ENCODE measurements around the gene ALOX15B.
A peak's percentile ranks its signal among the peaks of the same experiment; 100 is the strongest.

The ALOX15B gene, protein sequence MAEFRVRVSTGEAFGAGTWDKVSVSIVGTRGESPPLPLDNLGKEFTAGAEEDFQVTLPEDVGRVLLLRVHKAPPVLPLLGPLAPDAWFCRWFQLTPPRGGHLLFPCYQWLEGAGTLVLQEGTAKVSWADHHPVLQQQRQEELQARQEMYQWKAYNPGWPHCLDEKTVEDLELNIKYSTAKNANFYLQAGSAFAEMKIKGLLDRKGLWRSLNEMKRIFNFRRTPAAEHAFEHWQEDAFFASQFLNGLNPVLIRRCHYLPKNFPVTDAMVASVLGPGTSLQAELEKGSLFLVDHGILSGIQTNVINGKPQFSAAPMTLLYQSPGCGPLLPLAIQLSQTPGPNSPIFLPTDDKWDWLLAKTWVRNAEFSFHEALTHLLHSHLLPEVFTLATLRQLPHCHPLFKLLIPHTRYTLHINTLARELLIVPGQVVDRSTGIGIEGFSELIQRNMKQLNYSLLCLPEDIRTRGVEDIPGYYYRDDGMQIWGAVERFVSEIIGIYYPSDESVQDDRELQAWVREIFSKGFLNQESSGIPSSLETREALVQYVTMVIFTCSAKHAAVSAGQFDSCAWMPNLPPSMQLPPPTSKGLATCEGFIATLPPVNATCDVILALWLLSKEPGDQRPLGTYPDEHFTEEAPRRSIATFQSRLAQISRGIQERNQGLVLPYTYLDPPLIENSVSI

DNA sequence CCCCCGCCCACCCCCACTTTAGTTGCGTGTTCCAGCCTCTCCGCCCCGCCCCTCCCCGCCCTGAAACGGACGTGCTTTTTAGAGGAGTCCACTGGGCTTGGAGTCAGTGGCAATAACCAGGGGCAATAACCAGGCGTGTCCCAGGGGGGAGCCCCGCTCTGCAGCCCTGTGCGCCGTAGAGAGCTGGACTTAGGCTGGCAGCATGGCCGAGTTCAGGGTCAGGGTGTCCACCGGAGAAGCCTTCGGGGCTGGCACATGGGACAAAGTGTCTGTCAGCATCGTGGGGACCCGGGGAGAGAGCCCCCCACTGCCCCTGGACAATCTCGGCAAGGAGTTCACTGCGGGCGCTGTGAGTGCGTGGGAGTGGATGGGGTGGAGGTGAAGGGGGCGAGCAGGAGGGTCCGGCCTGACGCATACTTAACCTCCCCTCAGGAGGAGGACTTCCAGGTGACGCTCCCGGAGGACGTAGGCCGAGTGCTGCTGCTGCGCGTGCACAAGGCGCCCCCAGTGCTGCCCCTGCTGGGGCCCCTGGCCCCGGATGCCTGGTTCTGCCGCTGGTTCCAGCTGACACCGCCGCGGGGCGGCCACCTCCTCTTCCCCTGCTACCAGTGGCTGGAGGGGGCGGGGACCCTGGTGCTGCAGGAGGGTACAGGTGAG is at the start of gene ALOX15B:
ALOX15B (plus strand) TSS at position 106 of the 657 bp plus-strand sequence; CDS start at position 203, 97 bp downstream.
- DNase-seq: no peak

GRCh38 chr17:7989781-7990655 is 48.8 kb upstream of the ALOX15B start:
- DNase-seq: peak in 55 of 58 donors; percentile 21 to 90 (median 61)

GRCh38 chr17:7992516-7992915 is 46.3 kb upstream of the ALOX15B start:
- no peak for DNase-seq

- no peak for DNase-seq
Observed at GRCh38 chr17:7992924-7993323, 45.9 kb upstream of the ALOX15B start.

DNA sequence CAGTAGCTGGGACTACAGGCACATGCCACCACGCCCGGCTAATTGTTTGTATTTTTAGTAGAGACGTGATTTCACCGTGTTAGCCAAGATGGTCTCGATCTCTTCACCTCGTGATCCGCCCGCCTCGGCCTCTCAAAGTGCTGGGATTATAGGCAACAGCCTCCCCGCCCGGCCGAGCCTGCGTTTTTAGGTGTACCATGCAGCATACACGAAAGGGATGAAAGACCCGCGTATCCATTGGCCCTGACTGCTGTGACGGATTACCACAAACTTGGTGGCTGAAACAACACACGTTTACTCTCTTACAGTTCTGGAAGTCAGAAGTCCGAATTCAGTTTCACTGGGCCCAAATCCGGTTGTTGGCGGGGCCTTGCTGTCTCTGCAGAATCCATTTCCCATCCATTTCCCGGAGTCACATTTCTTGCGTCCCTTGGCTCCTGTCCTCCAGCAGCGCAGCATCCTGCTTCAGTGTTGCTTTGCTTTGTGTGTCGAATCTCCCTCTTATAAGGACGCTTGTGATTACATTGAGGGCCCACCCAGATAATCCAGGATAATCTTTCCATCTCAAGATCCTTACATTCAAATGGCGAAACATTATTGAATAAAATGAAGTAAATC is 44.8 kb upstream of the ALOX15B start:
- no peak for DNase-seq

DNA sequence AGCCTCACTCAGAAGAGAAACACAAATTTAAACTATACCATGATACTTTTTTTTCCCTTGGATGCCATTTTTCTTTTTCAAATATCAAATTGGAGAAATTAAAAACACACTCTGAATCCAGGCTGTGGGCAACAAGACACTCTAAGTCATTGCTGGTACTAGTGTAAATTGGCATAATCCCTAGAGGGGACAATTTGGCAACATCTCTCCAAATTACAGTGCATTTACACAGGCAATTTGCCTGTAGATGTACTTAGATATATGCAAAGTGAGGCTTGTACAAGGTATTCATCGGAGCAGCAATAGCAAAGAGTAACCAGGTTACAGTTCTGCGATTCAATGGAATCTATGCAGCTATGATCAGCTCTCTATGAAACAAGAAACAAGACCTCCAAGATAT is 43.1 kb upstream of the ALOX15B start:
- no peak for DNase-seq

GRCh38 chr17:7997186-7997585 is 41.7 kb upstream of the ALOX15B start:
- peak in 1 of 58 donors; percentile 6 for DNase-seq

DNA sequence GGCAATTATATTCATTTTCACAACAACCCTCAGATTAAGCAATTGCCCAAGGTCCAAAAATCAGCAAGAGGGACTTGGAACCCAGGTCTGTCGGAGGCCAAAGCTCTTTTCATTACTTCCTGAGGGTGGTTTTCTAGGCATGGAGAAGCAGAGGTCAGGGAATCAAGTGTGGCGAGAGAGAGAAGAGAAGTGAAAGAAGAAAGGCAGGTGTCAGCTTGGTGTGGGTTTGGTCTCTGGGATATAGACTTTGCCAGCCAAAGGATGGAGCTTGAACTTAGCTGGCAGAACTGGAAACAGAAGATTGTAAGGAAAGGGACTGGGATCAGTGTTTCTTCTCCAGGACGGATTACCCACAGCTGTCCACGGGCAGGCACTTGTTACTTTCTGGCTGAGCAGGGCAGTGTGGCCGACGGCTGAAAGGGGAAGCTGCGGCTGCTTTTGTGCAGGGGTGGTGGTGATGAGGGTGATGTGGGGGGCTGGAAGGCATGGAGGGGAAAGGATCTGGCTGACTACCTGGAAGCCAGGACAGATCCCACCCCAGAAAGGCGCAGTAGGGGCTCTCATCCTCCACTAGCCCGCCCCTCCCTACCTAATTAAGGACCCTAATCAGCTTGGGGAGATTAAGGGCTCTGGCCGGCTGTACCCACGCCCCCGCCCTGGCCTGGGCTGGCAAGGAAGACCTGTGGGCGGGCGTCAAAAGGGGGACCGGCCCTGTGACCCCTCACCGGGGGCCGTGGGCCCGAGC is 36.7 kb upstream of the ALOX15B start, which contains the start of gene GUCY2D:
GUCY2D (plus strand) TSS at position 640 of the 745 bp plus-strand sequence. CDS start 433 bp downstream, outside the sequence.
- peak in 1 of 58 donors; percentile 18 for DNase-seq

DNA sequence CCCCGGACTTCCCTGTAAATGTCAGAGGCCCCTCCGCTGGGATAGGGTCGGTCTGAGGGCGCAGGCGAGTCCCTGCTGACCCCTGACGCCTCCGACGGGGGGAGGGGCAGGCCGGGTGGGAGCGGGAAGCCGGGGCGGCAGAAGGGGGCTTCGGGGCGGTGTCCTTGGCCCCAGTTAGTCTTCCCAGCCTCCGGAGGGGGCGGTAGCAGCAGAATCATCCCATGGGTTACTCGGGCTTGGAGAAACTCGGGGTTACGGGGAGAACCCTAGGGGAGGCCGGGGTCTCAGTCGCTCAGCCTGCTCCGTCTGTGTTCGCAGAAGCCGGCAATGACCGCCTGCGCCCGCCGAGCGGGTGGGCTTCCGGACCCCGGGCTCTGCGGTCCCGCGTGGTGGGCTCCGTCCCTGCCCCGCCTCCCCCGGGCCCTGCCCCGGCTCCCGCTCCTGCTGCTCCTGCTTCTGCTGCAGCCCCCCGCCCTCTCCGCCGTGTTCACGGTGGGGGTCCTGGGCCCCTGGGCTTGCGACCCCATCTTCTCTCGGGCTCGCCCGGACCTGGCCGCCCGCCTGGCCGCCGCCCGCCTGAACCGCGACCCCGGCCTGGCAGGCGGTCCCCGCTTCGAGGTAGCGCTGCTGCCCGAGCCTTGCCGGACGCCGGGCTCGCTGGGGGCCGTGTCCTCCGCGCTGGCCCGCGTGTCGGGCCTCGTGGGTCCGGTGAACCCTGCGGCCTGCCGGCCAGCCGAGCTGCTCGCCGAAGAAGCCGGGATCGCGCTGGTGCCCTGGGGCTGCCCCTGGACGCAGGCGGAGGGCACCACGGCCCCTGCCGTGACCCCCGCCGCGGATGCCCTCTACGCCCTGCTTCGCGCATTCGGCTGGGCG is 35.9 kb upstream of the ALOX15B start:
- no peak for DNase-seq

GRCh38 chr17:8003594-8004181 is 35.2 kb upstream of the ALOX15B start:
- DNase-seq: no peak

DNA sequence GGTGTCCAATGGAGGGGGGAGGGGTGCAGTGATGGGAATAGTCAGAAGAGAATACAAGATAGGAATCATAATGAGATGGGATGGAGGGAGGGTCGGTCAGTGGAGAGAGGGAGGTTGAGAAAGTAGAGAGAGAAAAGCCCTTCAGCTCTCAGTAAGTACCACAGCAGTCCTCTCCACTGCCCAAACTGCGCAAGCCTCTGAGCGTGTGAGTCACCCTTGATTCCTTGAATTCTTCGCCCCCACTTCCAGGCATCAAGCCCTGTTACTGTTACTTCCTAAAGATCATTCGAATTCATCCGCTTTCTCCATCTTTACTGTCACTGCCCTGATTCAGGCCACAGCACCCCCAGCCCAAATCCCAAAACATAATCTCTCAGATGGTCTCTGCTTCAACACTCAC is 34.0 kb upstream of the ALOX15B start:
- no peak for DNase-seq

DNA sequence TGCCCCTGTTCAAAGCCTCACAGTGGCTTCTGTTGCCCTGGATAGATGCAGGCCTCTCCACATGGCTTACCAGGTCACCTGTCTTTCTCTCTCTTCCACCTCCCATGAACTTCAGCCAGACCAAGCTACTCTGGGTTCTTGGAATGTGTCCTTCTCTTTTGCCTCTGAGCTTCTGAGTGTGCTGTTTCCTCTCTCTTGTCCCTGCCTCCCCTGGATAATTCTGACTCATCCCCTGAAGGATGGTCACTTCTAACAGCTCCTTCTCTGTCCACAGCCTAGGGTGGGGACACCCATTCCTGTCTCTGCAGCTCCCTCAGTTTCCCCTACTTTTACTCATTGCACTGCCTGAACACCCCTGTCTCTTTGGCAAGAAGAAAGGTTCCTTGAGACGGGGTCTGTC is 33.5 kb upstream of the ALOX15B start:
- DNase-seq: no peak

GRCh38 chr17:8005967-8006730 is 32.7 kb upstream of the ALOX15B start:
- DNase-seq: no peak

- no peak for DNase-seq
Observed at GRCh38 chr17:8006836-8007680, 31.8 kb upstream of the ALOX15B start.

DNA sequence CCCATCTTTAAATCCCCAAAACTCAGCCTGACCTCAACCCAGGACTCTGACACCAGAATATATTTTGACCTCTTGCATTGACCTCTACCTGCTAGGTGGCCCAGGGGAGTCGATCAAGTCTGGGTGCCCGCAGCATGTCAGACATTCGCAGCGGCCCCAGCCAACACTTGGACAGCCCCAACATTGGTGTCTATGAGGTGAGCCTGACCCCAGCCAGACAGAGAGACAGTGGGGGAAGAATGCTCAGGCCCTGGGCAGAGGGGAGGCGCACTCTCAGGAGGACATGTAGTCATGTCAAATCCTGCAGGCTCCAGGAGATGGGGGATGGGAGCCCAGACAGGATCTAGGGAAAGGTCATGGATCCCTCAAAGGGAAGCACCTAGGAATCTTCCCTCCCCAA is 31.0 kb upstream of the ALOX15B start:
- DNase-seq: no peak

GRCh38 chr17:8012045-8012580 is 26.7 kb upstream of the ALOX15B start:
- no peak for DNase-seq

All from anterior cingulate cortex (tissue), 58 donors.